ENCODE data around the gene ESR2.
A peak's percentile ranks its signal among the peaks of the same experiment; 100 is the strongest.
"Not testable (repeated sequence)": the region's sequence is repeated elsewhere in the genome, so short reads cannot be mapped to it uniquely, and the experiment has no call there.

ESR2 gene

DNA sequence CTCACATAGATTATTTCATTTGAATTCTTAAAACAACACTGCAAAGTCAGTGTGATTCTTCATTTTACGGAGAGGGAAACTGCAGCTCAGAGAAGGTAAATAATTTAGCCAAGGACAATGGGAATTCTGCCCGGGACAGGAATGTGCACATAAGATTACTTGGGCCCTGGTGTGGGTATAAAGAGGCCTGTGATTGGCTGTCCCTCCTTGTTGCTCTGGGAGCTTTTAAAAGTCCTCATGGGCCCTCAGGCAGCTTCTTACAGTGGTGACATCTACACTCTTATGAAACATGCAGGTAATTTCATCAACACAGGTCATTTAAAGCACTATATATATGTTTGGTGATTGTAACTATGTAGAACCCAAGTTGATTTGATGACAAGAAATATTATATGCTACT, 100.3 kb downstream of the ESR2 start:
- H3K36me3 Mint-ChIP-seq, result peaks cover 5% of the 10 kb centered on the region
- H3K27me3 Mint-ChIP-seq, result no peaks in the 10 kb centered on the region

GRCh38 chr14:64191756-64192155, 102.4 kb downstream of the ESR2 start:
- no peaks in the 10 kb centered on the region for H3K27me3 Mint-ChIP-seq
- no peak for DNase-seq (ENCODE audit: low spot score in 2 of 2)
- peaks cover 9% of the 10 kb centered on the region for H3K36me3 Mint-ChIP-seq
- peaks cover 25% of the 10 kb centered on the region for H3K4me1 Mint-ChIP-seq
- H3K9me3 Mint-ChIP-seq, result peaks cover 1% of the 10 kb centered on the region
- no peak for ATAC-seq (ENCODE audit: low read depth)
- peak overlapping the region; percentile 5 for H3K27ac Mint-ChIP-seq
- H3K4me3 Mint-ChIP-seq, result no peak overlapping the region

More for the DNA sequence above, 100.3 kb downstream of the ESR2 start:
- ATAC-seq (ENCODE audit: low read depth) (no peak), DNase-seq (ENCODE audit: low spot score in 2 of 2) (no peak)
- peaks cover 31% of the 10 kb centered on the region for H3K4me1 Mint-ChIP-seq
- peak overlapping the region; percentile 98 for H3K27ac Mint-ChIP-seq
- peaks cover 1% of the 10 kb centered on the region for H3K9me3 Mint-ChIP-seq
- H3K4me3 Mint-ChIP-seq, result no peak overlapping the region

DNA sequence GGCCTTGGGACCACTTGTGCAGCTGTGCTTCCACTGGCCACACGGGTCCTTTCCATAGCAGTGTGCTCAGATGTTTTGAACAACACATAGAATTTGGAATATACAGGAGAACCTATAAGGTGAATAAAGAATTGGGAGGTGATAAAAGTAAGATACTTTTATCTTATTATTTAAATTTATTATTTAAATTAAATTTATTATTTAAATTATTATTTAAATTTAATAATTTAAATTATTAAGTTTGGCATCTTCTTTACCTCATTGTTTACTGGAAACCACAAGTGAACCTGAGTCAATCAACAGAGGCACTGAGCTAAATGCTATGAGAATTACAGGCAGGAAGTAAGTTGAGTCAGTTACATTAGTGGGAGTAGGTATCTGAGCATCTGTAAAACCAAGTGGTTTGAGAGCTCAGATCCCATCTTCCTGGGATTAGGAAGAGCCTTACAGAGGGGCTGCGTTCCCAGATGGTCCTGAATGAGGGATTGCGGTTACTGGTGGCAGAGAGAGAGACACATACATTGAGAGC, 103.1 kb downstream of the ESR2 start:
- peak overlapping the region; percentile 5 for H3K27ac Mint-ChIP-seq
- DNase-seq (ENCODE audit: low spot score in 2 of 2), result no peak
- peaks cover 24% of the 10 kb centered on the region for H3K4me1 Mint-ChIP-seq
- no peak overlapping the region for H3K4me3 Mint-ChIP-seq
- H3K27me3 Mint-ChIP-seq, result no peaks in the 10 kb centered on the region
- ATAC-seq (ENCODE audit: low read depth), result no peak
- H3K9me3 Mint-ChIP-seq, result peaks cover 1% of the 10 kb centered on the region
- peaks cover 11% of the 10 kb centered on the region for H3K36me3 Mint-ChIP-seq

- Mint-ChIP-seq H3K27me3 (no peaks in the 10 kb centered on the region), H3K4me3 (no peak overlapping the region), H3K36me3 (peaks cover 12% of the 10 kb centered on the region), H3K4me1 (peaks cover 5% of the 10 kb centered on the region), H3K27ac (no peak overlapping the region), H3K9me3 (peaks cover 1% of the 10 kb centered on the region)
- no peak for ATAC-seq (ENCODE audit: low read depth)
- DNase-seq (ENCODE audit: low spot score in 2 of 2), result no peak
Measured at GRCh38 chr14:64187331-64187730, 106.8 kb downstream of the ESR2 start.

DNA sequence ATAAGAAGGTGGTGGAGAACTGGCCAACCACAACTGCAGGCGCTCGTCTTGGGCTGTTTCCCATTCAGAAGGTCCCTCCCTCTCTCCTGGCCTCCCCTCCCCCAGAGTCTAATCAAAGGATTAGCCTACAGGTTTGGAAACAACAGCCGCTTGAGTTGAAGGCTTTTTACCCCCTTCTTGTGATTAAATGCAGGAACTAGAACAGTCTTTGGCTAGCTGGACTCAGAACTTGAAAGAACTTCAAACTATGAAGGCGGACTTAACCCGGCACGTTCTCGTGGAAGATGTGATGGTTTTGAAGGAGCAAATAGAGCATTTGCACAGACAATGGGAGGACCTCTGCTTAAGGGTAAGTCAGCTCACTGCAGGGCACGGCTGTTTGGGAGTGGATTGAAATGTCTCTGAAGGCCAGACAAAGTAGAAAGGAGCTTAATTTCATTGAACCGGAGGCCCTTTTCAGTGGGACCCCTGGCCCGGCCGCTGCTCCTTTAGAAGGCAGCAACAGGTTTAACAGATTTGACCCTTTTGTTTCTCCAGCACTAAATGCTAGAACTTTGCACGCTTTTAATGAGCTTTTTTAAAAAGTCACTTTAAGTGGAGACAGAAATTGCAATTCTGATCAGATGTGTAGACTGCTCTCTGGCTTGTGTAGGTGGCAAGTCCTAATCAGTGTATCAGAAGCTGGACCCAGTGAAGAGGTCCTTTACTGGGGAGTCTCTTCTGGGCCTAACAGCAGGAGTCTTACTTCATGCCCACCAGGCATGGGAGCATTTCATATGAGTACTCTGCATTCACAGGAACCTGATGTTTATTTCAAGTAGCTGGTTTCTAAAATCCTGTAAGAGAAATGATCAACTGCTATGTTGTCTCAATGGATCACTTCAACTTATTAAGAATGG, 107.7 kb downstream of the ESR2 start:
- Mint-ChIP-seq H3K36me3 (peaks cover 12% of the 10 kb centered on the region), H3K27me3 (no peaks in the 10 kb centered on the region), H3K9me3 (no peaks in the 10 kb centered on the region), H3K4me3 (no peak overlapping the region), H3K4me1 (peaks cover 5% of the 10 kb centered on the region), H3K27ac (no peak overlapping the region)
- ATAC-seq (ENCODE audit: low read depth), result no peak
- no peak for DNase-seq (ENCODE audit: low spot score in 2 of 2)

- Mint-ChIP-seq H3K36me3 (peaks cover 8% of the 10 kb centered on the region), H3K27me3 (no peaks in the 10 kb centered on the region), H3K4me1 (peaks cover 2% of the 10 kb centered on the region), H3K27ac (no peak overlapping the region), H3K4me3 (no peak overlapping the region), H3K9me3 (no peaks in the 10 kb centered on the region)
- ATAC-seq (ENCODE audit: low read depth) (no peak), DNase-seq (ENCODE audit: low spot score in 2 of 2) (no peak)
Measured at GRCh38 chr14:64185184-64185583, 109.0 kb downstream of the ESR2 start.

- Mint-ChIP-seq H3K9me3 (no peaks in the 10 kb centered on the region), H3K4me1 (peaks cover 2% of the 10 kb centered on the region), H3K27ac (peak overlapping the region; percentile 47), H3K4me3 (no peak overlapping the region), H3K36me3 (peaks cover 8% of the 10 kb centered on the region), H3K27me3 (no peaks in the 10 kb centered on the region)
- no peak for DNase-seq (ENCODE audit: low spot score in 2 of 2)
- no peak for ATAC-seq (ENCODE audit: low read depth)
Measured at GRCh38 chr14:64184103-64184729, 110.0 kb downstream of the ESR2 start.

- not testable (repeated sequence) for H3K9me3 Mint-ChIP-seq; DNase-seq (ENCODE audit: low spot score in 2 of 2); ATAC-seq (ENCODE audit: low read depth); H3K36me3 Mint-ChIP-seq; H3K4me3 Mint-ChIP-seq; H3K4me1 Mint-ChIP-seq; H3K27ac Mint-ChIP-seq; H3K27me3 Mint-ChIP-seq
Measured at GRCh38 chr14:64182908-64183307, 111.3 kb downstream of the ESR2 start.

- ATAC-seq (ENCODE audit: low read depth) (no peak), DNase-seq (ENCODE audit: low spot score in 2 of 2) (no peak)
- Mint-ChIP-seq H3K36me3 (peaks cover 4% of the 10 kb centered on the region), H3K27me3 (no peaks in the 10 kb centered on the region), H3K27ac (no peak overlapping the region), H3K4me3 (no peak overlapping the region), H3K9me3 (no peaks in the 10 kb centered on the region), H3K4me1 (peaks cover 6% of the 10 kb centered on the region)
Measured at GRCh38 chr14:64178814-64179213, 115.4 kb downstream of the ESR2 start.

DNA sequence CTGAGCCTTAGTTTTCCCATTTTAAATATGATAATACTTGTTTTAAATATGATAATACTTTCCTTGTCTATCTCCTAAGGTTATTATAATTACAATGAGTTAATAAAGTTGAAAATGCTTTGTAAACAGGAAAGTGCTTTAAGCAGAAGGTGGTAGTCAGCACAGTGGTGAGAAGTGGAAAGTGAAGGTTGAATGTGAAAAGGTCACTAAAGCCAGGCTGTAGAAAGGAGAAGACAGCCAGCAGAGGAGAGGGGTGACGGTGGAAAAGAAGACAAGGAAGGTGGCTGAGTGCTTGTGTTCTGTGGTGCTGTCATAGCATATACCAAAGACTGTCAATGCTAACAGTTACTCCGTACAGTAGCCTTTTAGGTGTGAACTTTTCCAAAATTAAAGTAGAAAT, 117.8 kb downstream of the ESR2 start:
- H3K4me1 Mint-ChIP-seq, result peaks cover 8% of the 10 kb centered on the region
- H3K36me3 Mint-ChIP-seq, result peaks cover 6% of the 10 kb centered on the region
- H3K27ac Mint-ChIP-seq, result no peak overlapping the region
- ATAC-seq (ENCODE audit: low read depth) (no peak), DNase-seq (ENCODE audit: low spot score in 2 of 2) (no peak)
- H3K27me3 Mint-ChIP-seq, result no peaks in the 10 kb centered on the region
- H3K4me3 Mint-ChIP-seq, result no peak overlapping the region
- H3K9me3 Mint-ChIP-seq, result no peaks in the 10 kb centered on the region

- Mint-ChIP-seq H3K36me3 (peaks cover 6% of the 10 kb centered on the region), H3K4me3 (no peak overlapping the region), H3K27me3 (no peaks in the 10 kb centered on the region), H3K4me1 (peaks cover 13% of the 10 kb centered on the region), H3K27ac (peak overlapping the region; percentile 62), H3K9me3 (no peaks in the 10 kb centered on the region)
- ATAC-seq (ENCODE audit: low read depth) (no peak), DNase-seq (ENCODE audit: low spot score in 2 of 2) (no peak)
Measured at GRCh38 chr14:64174922-64175782, 119.0 kb downstream of the ESR2 start.

- Mint-ChIP-seq H3K9me3 (no peaks in the 10 kb centered on the region), H3K36me3 (peaks cover 7% of the 10 kb centered on the region), H3K27ac (peak overlapping the region; percentile 63), H3K4me3 (no peak overlapping the region), H3K27me3 (no peaks in the 10 kb centered on the region), H3K4me1 (peaks cover 9% of the 10 kb centered on the region)
- ATAC-seq (ENCODE audit: low read depth) (peak; percentile 100), DNase-seq (ENCODE audit: low spot score in 2 of 2) (peak; percentile 29 to 62)
Measured at GRCh38 chr14:64170181-64170580, 124.0 kb downstream of the ESR2 start.

DNA sequence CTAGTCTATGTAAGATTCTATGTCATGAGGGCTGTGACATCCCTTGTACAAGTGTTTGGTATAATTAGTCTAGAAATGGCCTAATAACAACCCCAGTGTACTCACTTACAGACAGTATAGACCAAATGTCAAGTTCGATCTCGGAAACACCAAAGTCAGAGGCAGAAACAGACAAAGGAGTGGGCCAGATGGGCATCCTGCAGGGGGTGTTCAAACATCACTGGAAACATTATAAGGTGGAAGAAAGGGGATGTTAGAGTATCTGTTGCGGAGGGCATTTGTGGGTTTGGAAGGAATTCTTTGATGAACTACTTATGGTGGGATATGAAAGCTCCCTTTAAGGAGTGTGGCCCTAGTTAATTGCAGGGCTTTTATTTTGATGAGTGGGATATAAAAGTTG, 134.6 kb downstream of the ESR2 start:
- Mint-ChIP-seq H3K4me3 (no peak overlapping the region), H3K27ac (no peak overlapping the region), H3K4me1 (peaks cover 8% of the 10 kb centered on the region), H3K27me3 (no peaks in the 10 kb centered on the region), H3K36me3 (peaks cover 2% of the 10 kb centered on the region), H3K9me3 (no peaks in the 10 kb centered on the region)
- ATAC-seq (ENCODE audit: low read depth), result peak; percentile 66
- peak in 1 of 2 donors; percentile 22 for DNase-seq (ENCODE audit: low spot score in 2 of 2)

DNA sequence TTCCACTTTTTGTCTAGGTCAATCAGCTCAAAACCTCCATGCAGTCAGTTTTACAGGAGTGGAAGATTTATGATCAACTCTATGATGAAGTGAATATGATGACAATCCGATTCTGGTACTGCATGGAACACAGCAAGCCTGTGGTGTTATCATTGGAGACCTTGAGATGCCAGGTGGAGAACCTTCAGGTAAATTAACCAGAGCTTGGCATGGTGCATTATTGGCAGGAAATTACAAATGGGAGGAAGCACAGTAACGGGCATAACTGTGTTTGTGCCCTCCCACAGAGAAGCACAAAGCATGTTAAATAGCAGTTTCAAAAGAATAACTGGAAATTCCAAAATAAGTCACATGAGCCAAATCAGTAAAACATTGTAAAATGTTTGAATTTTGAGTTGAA, 135.6 kb downstream of the ESR2 start:
- Mint-ChIP-seq H3K9me3 (no peaks in the 10 kb centered on the region), H3K4me3 (no peak overlapping the region), H3K36me3 (peaks cover 2% of the 10 kb centered on the region), H3K27me3 (no peaks in the 10 kb centered on the region), H3K4me1 (peaks cover 8% of the 10 kb centered on the region), H3K27ac (peak overlapping the region; percentile 65)
- ATAC-seq (ENCODE audit: low read depth) (no peak), DNase-seq (ENCODE audit: low spot score in 2 of 2) (no peak)
